Brain microvascular endothelial cell (primary cell): ENCODE measurements around the gene REG4.

ENCODE experiments used
- DNase-seq: peaks from one replicate; pipeline ENCODE4 v3.0.0-alpha.2; 2020
- H3K27ac ChIP-seq: fragments of 250-450 bp; sonication (Bioruptor Pico); 2 replicates; pipeline ENCODE4 v1.5.1; 2020; ENCODE audit warnings: mild to moderate bottlenecking, moderate library complexity
- H3K27me3 ChIP-seq: fragments of 250-450 bp; sonication (Bioruptor Pico); replicated peaks from 2 replicates; pipeline ENCODE4 v1.5.1; 2020; ENCODE audit warnings: mild to moderate bottlenecking
- H3K36me3 ChIP-seq: fragments of 250-450 bp; sonication (Bioruptor Pico); replicated peaks from 2 replicates; pipeline ENCODE4 v1.5.1; 2020; ENCODE audit warnings: mild to moderate bottlenecking
- H3K4me3 ChIP-seq: 2 replicates; pipeline ENCODE4 v1.5.1; 2011; ENCODE audit warnings: low read depth, mild to moderate bottlenecking, control low read depth, low read length, moderate library complexity
- CTCF ChIP-seq: IDR thresholded peaks from 2 replicates; pipeline ENCODE4 v1.5.1; 2011; ENCODE audit warnings: low read depth, mild to moderate bottlenecking, moderate library complexity, low read length, control low read depth, inconsistent platforms; ENCODE audit errors: missing control alignments
- in situ Hi-C: cut with HindIII; loops from 2 replicates; pipeline ENCODE4 v1.10.0; 2017; ENCODE audit warnings: low sequenced_read_pairs, low pct_ligation_motif_present

The REG4 gene

GRCh38 chr1:119795261-119796200 lies 15.7 kb downstream of the REG4 start:
- Histone ChIP-seq H3K27me3 (no peaks in the 10 kb centered on the region), H3K36me3 (no peaks in the 10 kb centered on the region), H3K4me3 (no peak overlapping the region), H3K27ac (no peak overlapping the region)
- DNase-seq: no peak
- in situ Hi-C loops: no loop called here
- TF ChIP-seq CTCF: no peak

GRCh38 chr1:119794876-119795240 lies 16.4 kb downstream of the REG4 start:
- Histone ChIP-seq H3K4me3 (no peak overlapping the region), H3K27ac (no peak overlapping the region), H3K27me3 (no peaks in the 10 kb centered on the region), H3K36me3 (no peaks in the 10 kb centered on the region)
- no peak for DNase-seq
- in situ Hi-C loops: no loop called here
- no peak for TF ChIP-seq CTCF

GRCh38 chr1:119794230-119794875 lies 16.9 kb downstream of the REG4 start:
- H3K27ac ChIP-seq: no peak overlapping the region
- in situ Hi-C loops: no loop called here
- no peaks in the 10 kb centered on the region for H3K27me3 ChIP-seq
- no peaks in the 10 kb centered on the region for H3K36me3 ChIP-seq
- no peak for TF ChIP-seq CTCF
- no peak overlapping the region for H3K4me3 ChIP-seq
- no peak for DNase-seq

- Histone ChIP-seq H3K4me3 (no peak overlapping the region), H3K36me3 (no peaks in the 10 kb centered on the region), H3K27ac (no peak overlapping the region), H3K27me3 (no peaks in the 10 kb centered on the region)
- no peak for DNase-seq
- in situ Hi-C loops: no loop called here
- TF ChIP-seq CTCF: no peak
Observed at GRCh38 chr1:119791377-119791776, 19.9 kb downstream of the REG4 start.

GRCh38 chr1:119790451-119791198 lies 20.6 kb downstream of the REG4 start:
- Histone ChIP-seq H3K27ac (no peak overlapping the region), H3K27me3 (no peaks in the 10 kb centered on the region), H3K36me3 (no peaks in the 10 kb centered on the region), H3K4me3 (no peak overlapping the region)
- no peak for TF ChIP-seq CTCF
- in situ Hi-C loops: no loop called here
- no peak for DNase-seq
